SK-N-SH (cell line): Measurements from ENCODE around the gene ZNF674. TPM values are rescaled to one million over a fixed set of nuclear protein-coding genes. Genes with fewer than 3 reads are reported as not detected.

ENCODE experiments used
- CTCF ChIA-PET: fragments of 300-600, 350-600 bp; formaldehyde crosslinking; extraction: SDS; loops from one replicate; lab custom pipeline; 2021; lab: Yijun Ruan, JAX
- POLR2A ChIA-PET: fragments of 350-600 bp; sonication (Branson Sonifier 250); formaldehyde crosslinking; extraction: SDS; loops from one replicate; lab custom pipeline; 2020; ENCODE audit warnings: antibody characterized with exemption, inconsistent platforms; lab: Yijun Ruan, JAX
- DNase-seq: peaks from one replicate; pipeline ENCODE4 v3.0.0; 2012
- H2AFZ ChIP-seq: fragments of 200-600 bp; sonication (generic); 2 replicates; pipeline ENCODE4 v1.8.1; 2016; ENCODE audit warnings: antibody characterized with exemption, mild to moderate bottlenecking, low read depth
- H3F3A ChIP-seq: fragments of 200-600 bp; sonication (generic); replicated peaks from 2 replicates; pipeline ENCODE3; 2016; ENCODE audit warnings: antibody characterized with exemption, mild to moderate bottlenecking; ENCODE audit not compliant: insufficient read depth
- H3K27ac ChIP-seq, 2 experiments: fragments of 200-500 bp in 1 of 2; fragments of 200-600 bp in 1 of 2; sonication (Bioruptor generic) in 1 of 2; sonication (generic), shearing (Covaris generic) in 1 of 2; 2 replicates each; pipeline versions ENCODE4 v1.5.1 to v1.6.1; 2014 to 2016; ENCODE audit warnings: low read depth in 2 of 2, inconsistent platforms in 1 of 2, low read length in 1 of 2, mild to moderate bottlenecking in 1 of 2, mixed read lengths in 1 of 2
- H3K27me3 ChIP-seq: fragments of 200-600 bp; sonication (generic), shearing (Covaris generic); 2 replicates; pipeline ENCODE4 v1.6.1; 2016; ENCODE audit warnings: mixed run types; ENCODE audit not compliant: insufficient read depth
- H3K36me3 ChIP-seq, 2 experiments: fragments of 200-500 bp in 1 of 2; fragments of 200-600 bp in 1 of 2; sonication (Bioruptor generic) in 1 of 2; sonication (generic) in 1 of 2; replicated peaks in 1 of 2; 2 replicates each; pipeline versions ENCODE3 to v1.5.1; 2014 to 2016; ENCODE audit warnings: low read length in 1 of 2, mild to moderate bottlenecking in 1 of 2; ENCODE audit not compliant: insufficient read depth in 2 of 2, control insufficient read depth in 1 of 2
- H3K4me1 ChIP-seq, 2 experiments: fragments of 200-500 bp in 1 of 2; fragments of 200-600 bp in 1 of 2; sonication (Bioruptor generic) in 1 of 2; sonication (generic), shearing (Covaris generic) in 1 of 2; 2 replicates each; pipeline versions ENCODE4 v1.5.1 to v1.6.1; 2014 to 2016; ENCODE audit warnings: low read depth in 1 of 2, low read length in 1 of 2, mixed run types in 1 of 2; ENCODE audit not compliant: insufficient read depth in 2 of 2, control insufficient read depth in 1 of 2
- H3K4me2 ChIP-seq: fragments of 200-600 bp; sonication (generic), shearing (Covaris generic); 2 replicates; pipeline ENCODE4 v1.6.1; 2017; ENCODE audit warnings: mixed run types
- H3K4me3 ChIP-seq, 2 experiments: fragments of 200-500 bp in 1 of 2; fragments of 200-600 bp in 1 of 2; sonication (Bioruptor generic) in 1 of 2; sonication (generic), shearing (Covaris generic) in 1 of 2; 2 replicates each; pipeline versions ENCODE4 v1.5.1 to v1.8.1; 2014 to 2016; ENCODE audit warnings: low read depth in 2 of 2, inconsistent platforms in 1 of 2, low read length in 1 of 2, mild to moderate bottlenecking in 1 of 2, mixed read lengths in 1 of 2, moderate library complexity in 1 of 2
- H3K79me2 ChIP-seq: fragments of 200-600 bp; sonication (generic); 2 replicates; pipeline ENCODE4 v1.8.1; 2017; ENCODE audit warnings: mild to moderate bottlenecking; ENCODE audit not compliant: insufficient read depth
- H3K9ac ChIP-seq: fragments of 200-600 bp; sonication (generic); 2 replicates; pipeline ENCODE4 v1.6.1; 2017; ENCODE audit warnings: mixed run types
- H3K9me2 ChIP-seq: fragments of 200-600 bp; sonication (generic); 2 replicates; pipeline ENCODE4 v1.6.1; 2017; ENCODE audit warnings: mixed run types
- H3K9me3 ChIP-seq: fragments of 200-600 bp; sonication (generic); 2 replicates; pipeline ENCODE4 v1.6.1; 2017; ENCODE audit warnings: mixed run types, mild to moderate bottlenecking, moderate library complexity
- H4K20me1 ChIP-seq: fragments of 200-600 bp; sonication (generic); 2 replicates; pipeline ENCODE4 v1.6.1; 2017; ENCODE audit warnings: mild to moderate bottlenecking, mixed run types; ENCODE audit not compliant: insufficient read depth
- CHD2 ChIP-seq: fragments of 150-350 bp; IDR thresholded peaks from 2 replicates; pipeline ENCODE4 v1.6.1; 2018; ENCODE audit warnings: low read length; ENCODE audit not compliant: partially characterized antibody
- FOSL2 ChIP-seq: IDR thresholded peaks from 2 replicates; pipeline ENCODE4 v1.4.0; 2012; ENCODE audit warnings: low read depth, mild to moderate bottlenecking, moderate library complexity, borderline replicate concordance
- GABPA ChIP-seq: IDR thresholded peaks from 2 replicates; pipeline ENCODE4 v1.4.0; 2012; ENCODE audit warnings: low read depth, mild to moderate bottlenecking
- MEF2A ChIP-seq: IDR thresholded peaks from 2 replicates; pipeline ENCODE4 v1.4.0; 2012; ENCODE audit warnings: low read depth, borderline replicate concordance
- NFIC ChIP-seq: IDR thresholded peaks from 2 replicates; pipeline ENCODE4 v1.4.0; 2012; ENCODE audit warnings: borderline replicate concordance
- NRF1 ChIP-seq: IDR thresholded peaks from 2 replicates; pipeline ENCODE4 v1.6.1; 2012; ENCODE audit warnings: low read depth, mild to moderate bottlenecking, low read length
- POLR2AphosphoS5 ChIP-seq: IDR thresholded peaks from 2 replicates; pipeline ENCODE4 v1.6.1; 2012; ENCODE audit warnings: low read depth, low read length
- RCOR1 ChIP-seq: fragments of 150-350 bp; IDR thresholded peaks from 2 replicates; pipeline ENCODE4 v1.6.1; 2017; ENCODE audit warnings: antibody characterized with exemption, low read length
- SMC3 ChIP-seq: IDR thresholded peaks from 2 replicates; pipeline ENCODE4 v1.6.1; 2012; ENCODE audit warnings: low read depth, low read length, improper control_type of control experiment
- YY1 ChIP-seq: IDR thresholded peaks from 2 replicates; pipeline ENCODE4 v1.4.0; 2012; ENCODE audit warnings: low read depth, mild to moderate bottlenecking
- WGBS: methylation state at CpG from one replicate; pipeline ENCODE4 v1.1.6; 2017; ENCODE audit warnings: low lambda C conversion rate; 5-methylcytosine and 5-hydroxymethylcytosine counted together
- polyA plus RNA-seq, 3 experiments: library from polyadenylated mRNA; depleted of rRNA; stranded (reverse); fragments of >200 nt; gene quantifications; 2 replicates each; pipeline ENCODE4 v1.2.3, GENCODE V29; 2012
- TF ChIP-seq, protein P1 (sequence below): IDR thresholded peaks from 2 replicates; pipeline ENCODE4 v1.4.0; 2012; ENCODE audit warnings: low read depth, borderline replicate concordance
- TF ChIP-seq, protein P2 (sequence below): IDR thresholded peaks from 2 replicates; pipeline ENCODE4 v1.4.0; 2012; ENCODE audit warnings: low read depth

ZNF674 gene
- polyA plus RNA-seq, 1 of the 3 experiments (the other 2 are of a cell fraction) = 2.3 TPM

DNA sequence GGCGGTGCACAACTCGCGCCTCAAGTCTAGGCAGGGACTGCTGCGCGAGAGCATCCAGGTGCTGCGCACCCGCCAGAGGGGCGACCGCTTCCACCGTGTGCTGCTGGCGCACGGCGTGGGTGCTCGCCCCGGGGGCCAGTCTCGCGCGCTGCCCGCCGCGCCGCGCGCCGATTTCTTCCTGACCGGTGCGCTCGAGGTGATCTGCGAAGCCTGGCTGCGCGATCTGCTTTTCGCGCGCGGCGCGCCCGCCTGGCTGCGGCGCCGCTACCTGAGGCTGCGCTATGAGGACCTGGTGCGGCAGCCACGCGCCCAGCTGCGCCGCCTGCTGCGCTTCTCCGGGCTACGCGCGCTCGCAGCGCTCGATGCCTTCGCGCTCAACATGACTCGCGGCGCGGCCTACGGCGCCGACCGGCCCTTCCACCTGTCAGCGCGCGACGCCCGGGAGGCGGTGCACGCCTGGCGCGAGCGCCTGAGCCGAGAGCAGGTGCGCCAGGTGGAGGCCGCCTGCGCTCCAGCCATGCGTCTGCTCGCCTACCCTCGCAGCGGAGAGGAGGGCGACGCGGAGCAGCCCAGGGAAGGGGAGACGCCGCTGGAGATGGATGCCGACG, 29.7 kb upstream of the ZNF674 start (continued):
- TF ChIP-seq GABPA (no peak), SMC3 (no peak), NRF1 (no peak), RCOR1 (no peak), YY1 (no peak), MEF2A (no peak), CHD2 (no peak), FOSL2 (no peak), NFIC (no peak)

DNA sequence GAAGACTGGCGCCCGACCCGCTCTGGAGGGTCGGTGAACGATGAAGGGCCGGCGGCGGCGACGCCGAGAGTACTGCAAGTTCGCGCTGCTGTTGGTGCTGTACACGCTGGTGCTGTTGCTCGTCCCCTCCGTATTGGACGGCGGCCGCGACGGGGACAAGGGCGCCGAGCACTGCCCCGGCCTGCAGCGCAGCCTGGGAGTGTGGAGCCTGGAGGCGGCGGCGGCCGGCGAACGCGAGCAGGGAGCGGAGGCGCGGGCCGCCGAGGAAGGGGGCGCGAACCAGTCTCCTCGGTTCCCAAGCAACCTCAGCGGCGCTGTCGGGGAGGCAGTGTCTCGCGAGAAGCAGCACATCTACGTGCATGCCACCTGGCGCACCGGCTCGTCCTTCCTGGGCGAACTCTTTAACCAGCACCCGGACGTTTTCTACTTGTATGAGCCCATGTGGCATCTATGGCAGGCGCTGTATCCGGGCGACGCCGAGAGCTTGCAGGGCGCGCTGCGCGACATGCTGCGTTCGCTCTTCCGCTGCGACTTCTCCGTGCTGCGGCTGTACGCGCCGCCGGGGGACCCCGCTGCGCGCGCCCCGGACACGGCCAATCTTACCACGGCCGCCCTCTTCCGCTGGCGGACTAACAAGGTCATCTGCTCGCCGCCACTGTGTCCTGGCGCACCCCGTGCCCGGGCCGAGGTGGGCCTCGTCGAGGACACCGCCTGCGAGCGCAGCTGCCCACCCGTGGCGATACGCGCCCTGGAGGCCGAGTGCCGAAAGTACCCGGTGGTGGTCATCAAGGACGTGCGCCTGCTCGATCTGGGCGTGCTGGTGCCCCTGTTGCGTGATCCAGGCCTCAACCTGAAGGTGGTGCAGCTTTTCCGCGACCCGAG, 28.9 kb upstream of the ZNF674 start:
- 42% methylated on average over 24 of the region's 107 CpGs for WGBS
- H2AFZ ChIP-seq = peak overlapping the region; percentile 75
- peak; percentile 58 for DNase-seq
- H3K4me2 ChIP-seq = peak overlapping the region; percentile 82
- H3F3A ChIP-seq = peaks cover 4% of the 10 kb centered on the region
- peaks cover 8% of the 10 kb centered on the region for H3K27me3 ChIP-seq
- H3K4me3 ChIP-seq = peak overlapping the region; percentile 56 to 58
- peak overlapping the region; percentile 61; the same call in 1 of the 2 replicates for H3K9ac ChIP-seq
- H3K4me1 ChIP-seq = peaks cover 0 to 5% of the 10 kb centered on the region in 2 experiments; a peak in 1 of 4 replicates
- POLR2A ChIA-PET = no interaction called here
- no peaks in the 10 kb centered on the region for H4K20me1 ChIP-seq
- H3K36me3 ChIP-seq = peaks cover 0 to 3% of the 10 kb centered on the region in 2 experiments
- no peaks in the 10 kb centered on the region for H3K9me3 ChIP-seq
- H3K79me2 ChIP-seq = peaks cover 8% of the 10 kb centered on the region; the same call in 1 of the 2 replicates
- no peaks in the 10 kb centered on the region for H3K9me2 ChIP-seq
- TF ChIP-seq, protein P1, sequence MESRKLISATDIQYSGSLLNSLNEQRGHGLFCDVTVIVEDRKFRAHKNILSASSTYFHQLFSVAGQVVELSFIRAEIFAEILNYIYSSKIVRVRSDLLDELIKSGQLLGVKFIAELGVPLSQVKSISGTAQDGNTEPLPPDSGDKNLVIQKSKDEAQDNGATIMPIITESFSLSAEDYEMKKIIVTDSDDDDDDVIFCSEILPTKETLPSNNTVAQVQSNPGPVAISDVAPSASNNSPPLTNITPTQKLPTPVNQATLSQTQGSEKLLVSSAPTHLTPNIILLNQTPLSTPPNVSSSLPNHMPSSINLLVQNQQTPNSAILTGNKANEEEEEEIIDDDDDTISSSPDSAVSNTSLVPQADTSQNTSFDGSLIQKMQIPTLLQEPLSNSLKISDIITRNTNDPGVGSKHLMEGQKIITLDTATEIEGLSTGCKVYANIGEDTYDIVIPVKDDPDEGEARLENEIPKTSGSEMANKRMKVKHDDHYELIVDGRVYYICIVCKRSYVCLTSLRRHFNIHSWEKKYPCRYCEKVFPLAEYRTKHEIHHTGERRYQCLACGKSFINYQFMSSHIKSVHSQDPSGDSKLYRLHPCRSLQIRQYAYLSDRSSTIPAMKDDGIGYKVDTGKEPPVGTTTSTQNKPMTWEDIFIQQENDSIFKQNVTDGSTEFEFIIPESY = peak; percentile 92
- TF ChIP-seq CHD2 (peak; percentile 97), POLR2AphosphoS5 (no peak)
- TF ChIP-seq, protein P2, sequence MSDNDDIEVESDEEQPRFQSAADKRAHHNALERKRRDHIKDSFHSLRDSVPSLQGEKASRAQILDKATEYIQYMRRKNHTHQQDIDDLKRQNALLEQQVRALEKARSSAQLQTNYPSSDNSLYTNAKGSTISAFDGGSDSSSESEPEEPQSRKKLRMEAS = peak; percentile 50
- CTCF ChIA-PET = interaction anchor here (1.1 kb wide), 1 partner anchor 68 kb away, joined by 3 read pairs; no protein-coding TSS in a partner anchor
- H3K27ac ChIP-seq = peak overlapping the region; percentile 31 to 59; a peak in 2 of 4 replicates
